GM12873 (cell line): ENCODE results near the gene MACROD2.

Experiments
- CTCF ChIP-seq: IDR thresholded peaks from 2 replicates; pipeline ENCODE4 v1.5.1; 2012; ENCODE audit warnings: low read depth, mild to moderate bottlenecking, moderate library complexity, low read length, control low read depth; ENCODE audit not compliant: insufficient read depth; ENCODE audit errors: missing control alignments

Gene MACROD2

GRCh38 chr20:15071085-15071808, 1075.9 kb downstream of the MACROD2 start:
- no peak for TF ChIP-seq CTCF

DNA sequence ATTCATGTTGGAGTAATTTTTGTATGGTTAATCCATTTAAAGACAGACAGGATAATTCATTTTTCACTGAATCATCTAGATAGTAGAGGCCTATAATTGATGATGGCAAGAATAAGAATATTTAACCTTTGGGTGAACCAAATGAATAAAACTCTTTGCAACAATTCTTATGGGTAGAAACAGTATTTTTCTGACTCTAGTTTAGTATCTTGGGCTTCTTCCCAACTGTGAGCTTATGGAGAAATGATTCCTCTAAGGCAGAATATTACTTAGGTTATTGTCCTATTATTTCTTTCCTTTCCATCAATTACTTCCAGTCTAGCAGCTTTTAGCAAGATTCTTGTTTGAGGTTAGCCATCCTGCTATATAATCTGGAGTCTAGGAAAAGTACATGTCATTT, 1077.0 kb downstream of the MACROD2 start:
- TF ChIP-seq CTCF = no peak

- no peak for TF ChIP-seq CTCF
These were observed 1080.3 kb downstream of the MACROD2 start for GRCh38 chr20:15075586-15075985.

DNA sequence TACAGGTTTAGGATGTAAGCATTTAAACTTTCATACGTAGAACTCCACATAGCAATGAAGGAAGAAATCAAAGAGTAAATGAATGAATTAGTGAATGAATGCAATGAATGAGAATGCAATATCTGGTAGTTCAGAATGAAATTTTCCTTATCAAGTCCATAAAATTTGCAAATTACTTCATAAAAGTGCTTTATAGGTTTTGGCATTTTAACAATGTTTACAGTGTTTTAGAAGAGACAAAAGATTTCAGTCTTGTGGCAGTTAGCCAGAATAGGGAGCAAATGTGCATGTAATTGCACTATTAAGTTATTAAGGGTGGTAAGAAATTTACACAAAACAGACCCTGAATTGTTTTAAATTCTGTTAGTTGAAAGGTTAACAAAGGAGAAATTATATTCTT, 1081.5 kb downstream of the MACROD2 start:
- TF ChIP-seq CTCF = no peak

DNA sequence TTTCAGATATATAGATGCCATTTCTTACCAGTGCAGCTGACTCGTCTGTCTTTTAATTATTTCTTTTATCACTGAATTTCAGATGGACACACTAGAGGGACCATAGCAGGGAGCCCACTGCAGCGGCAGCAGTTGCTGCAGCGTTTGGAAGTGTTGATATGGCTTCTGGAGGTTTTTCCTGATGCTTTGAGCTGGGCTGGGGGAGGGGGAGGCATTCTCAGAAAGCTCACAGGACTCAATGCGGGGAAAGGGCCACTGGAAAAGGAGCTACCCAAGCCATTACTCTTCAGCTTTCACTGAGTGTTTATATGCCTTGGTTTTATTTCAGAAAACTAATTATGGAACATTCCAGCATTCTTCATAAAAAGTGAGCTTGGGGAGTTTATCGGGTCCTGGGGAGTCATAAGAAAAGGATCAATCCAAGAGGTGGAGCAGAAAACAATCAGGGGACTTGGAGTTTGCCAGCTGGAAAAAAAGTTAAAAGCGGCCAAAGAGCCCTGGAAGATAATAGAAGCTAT, 1082.5 kb downstream of the MACROD2 start:
- TF ChIP-seq CTCF = no peak

GRCh38 chr20:15079594-15080340, 1084.5 kb downstream of the MACROD2 start:
- TF ChIP-seq CTCF = no peak

- TF ChIP-seq CTCF = no peak
These were observed 1085.9 kb downstream of the MACROD2 start for GRCh38 chr20:15081261-15081660.
